Measurements from ENCODE around the gene NFIB.

NFIB gene

GRCh38 chr9:14210428-14210827, 103.5 kb downstream of the NFIB start:
- FAIRE-seq = no peak

DNA sequence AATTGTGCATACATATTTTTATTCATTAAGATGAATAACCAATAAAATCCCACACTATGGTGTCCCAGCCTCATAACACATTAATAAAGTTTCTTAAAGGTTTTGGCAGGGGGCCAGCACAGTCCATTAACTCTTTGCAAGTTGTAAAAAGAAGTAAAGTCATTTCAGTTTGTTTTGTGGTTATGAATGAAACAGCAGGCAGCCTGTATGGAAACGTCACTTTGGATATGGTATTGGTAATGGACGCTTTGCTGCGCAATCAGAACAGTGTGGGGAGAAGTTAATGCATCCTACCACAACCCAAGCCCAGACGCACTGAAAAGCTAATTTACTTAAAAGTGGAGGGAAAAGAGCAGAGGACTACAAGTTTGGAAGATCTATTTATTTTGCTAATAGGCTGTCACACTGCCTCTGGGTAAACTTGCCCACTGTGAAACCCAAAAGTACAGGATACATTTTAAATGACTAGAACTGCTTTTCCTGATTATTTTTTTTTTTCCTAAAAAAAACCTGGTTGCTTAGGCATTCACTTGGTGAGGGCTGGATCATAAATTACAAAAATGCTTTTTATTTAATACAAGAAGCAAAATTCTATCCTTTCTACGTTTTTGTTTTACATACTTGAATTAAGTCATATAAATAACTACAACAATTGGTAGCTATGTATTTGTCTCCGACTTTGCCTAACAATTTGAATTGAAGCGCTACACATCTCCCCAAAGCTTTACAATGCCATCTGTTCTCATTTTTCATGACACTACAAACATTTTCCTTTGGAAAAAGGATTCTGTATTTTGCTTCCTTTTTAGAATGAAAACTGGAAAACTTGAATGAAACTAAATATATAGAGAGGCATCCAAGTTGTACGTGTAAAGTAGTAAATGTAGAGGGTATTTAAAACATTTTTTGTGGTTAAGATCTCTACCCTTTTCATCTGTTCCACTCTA, 104.3 kb downstream of the NFIB start:
- FAIRE-seq = no peak

- no peak for FAIRE-seq
These were observed 106.5 kb downstream of the NFIB start for GRCh38 chr9:14207352-14207995.

DNA sequence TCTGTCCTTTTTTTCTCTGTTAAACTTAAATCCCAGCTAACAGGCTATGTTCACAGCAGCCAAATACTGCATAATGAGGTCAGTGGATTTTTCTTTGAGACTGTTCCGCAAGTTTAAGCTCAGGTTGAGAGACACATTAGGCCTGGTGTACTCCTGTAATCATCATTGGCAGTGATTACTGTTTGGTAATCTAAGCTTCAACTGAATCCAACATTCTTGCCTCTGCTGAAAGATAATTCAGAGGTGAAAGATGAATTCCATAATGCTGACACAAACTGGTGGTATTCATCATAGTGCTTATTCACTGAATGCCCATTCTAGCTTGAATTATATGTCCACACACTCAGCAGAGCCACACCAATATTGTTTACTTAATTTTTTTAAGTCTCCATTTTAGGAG, 108.5 kb downstream of the NFIB start:
- FAIRE-seq = no peak

GRCh38 chr9:14203356-14204056, 110.4 kb downstream of the NFIB start:
- FAIRE-seq = no peak

DNA sequence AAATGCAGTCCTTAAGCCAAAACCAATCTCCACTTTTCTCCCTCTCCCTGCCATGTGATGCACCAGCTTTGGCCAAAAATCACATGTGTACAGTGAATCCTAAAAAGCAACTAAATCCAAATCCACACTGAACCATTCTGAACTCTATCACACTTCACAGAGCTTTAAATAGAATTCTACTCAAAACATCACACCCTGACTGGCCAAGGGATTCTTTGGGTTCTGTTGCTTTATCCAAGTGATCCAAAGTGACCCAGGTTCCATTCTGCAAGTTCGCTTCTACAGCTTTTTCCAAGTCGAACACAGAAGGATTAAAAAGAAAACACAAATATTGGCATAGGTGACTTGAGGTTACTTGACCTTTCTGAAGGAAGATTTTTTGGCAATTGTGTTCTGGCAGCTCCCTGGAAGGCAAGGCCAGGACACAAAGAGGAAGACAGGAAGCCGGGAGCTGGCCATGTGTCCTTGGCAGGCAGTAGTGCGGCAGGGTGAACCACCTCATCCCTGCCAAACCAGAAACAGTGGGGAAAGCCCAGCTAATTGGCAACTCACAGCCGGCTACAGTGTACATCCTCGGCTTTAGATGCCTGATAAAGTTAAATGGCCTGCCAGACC, 115.0 kb downstream of the NFIB start:
- FAIRE-seq = no peak

DNA sequence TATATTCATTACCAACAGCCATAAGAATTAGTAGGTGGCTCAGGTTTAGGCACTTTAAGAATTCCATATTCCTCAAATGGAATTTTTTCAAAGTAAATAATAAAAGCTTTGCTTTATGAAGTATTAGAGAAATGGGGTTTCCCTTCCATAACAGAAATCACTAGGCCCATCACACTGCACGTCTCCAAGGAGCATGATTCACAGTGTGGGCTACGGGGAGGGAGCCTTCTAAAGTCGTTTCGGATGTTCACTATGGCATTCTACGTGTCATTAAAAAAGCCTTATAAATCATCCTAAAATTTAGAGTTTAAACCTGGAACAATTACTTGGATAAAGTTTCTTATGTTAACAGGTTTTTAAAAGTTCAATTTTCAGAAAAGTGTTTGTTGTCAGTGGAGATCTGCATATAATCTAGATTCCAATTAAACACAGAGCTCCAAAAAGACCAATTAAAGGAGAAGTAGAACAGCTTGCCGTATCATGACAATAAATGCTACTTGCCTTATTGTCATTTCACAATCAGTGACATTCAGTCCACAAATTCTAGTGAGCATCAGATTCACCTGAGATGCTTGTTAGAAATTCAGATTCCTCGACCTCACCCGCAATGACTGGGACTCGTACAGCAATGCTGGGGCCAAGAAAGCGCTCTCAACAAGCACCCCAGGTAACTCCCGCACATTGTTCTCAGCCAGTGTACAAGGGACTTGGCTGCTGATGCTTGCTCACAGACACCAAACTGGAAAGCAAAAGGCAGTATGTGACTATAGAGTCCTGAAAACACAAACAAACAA, 115.7 kb downstream of the NFIB start:
- FAIRE-seq = no peak

GRCh38 chr9:14197325-14197858, 116.5 kb downstream of the NFIB start:
- FAIRE-seq = no peak

GRCh38 chr9:14193328-14193990, 120.5 kb downstream of the NFIB start:
- FAIRE-seq = no peak

- FAIRE-seq = no peak
These were observed 121.4 kb downstream of the NFIB start for GRCh38 chr9:14192556-14192955.

DNA sequence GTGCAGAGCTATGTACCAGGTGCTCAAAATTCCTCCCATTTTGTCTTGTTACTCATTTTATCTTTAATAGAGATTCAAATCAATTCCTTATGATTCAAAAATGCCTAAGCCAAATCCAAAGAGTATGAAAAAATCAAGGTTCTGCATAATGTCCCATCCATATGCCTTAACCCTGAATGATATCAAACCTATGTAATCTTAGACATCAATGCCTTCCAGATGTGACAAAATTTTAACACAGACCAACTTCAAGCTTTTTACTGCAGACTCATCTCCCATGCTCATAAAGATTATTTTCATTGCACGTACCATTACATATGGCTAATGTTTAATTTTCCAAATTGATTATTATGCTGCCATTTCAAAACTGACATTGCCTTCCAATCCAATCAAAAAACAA, 122.4 kb downstream of the NFIB start:
- FAIRE-seq = no peak

- no peak for FAIRE-seq
These were observed 123.7 kb downstream of the NFIB start for GRCh38 chr9:14190240-14190639.

DNA sequence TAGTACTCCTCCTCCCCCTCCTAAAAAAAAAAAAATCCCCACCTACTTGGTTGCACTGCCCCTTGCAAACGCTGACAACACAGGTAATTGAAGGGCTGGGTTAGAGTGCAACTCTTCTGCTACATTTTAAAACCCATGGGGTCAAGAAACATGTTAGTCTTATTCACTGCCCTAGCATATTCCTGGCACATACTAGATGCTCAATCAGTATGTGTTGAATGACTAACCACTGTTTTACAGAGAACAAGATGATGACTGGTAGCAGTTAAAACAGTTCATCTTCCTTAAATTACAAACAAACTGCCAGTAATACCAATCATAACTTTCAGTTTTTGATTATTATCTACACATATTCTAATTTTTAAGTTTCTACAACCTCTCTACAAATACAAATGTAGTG, 124.4 kb downstream of the NFIB start:
- no peak for FAIRE-seq

DNA sequence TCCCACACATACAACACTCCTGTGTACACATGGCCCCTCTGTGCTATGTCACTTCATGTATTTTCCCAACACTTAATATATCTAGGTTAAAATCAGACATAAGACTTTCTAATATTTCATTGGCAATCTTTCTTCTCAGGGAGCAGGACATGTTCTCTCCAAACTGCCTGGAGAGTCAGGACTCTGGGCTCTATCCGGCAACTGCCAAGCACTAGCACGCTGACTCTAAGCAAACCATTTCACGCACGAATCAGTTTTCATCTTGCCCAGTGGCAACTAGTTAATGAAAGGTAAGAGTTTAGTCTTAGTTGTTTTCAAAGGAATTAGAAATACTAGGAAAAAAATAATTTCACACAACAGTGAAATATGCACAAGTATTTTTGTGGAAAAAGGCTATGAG, 124.8 kb downstream of the NFIB start:
- no peak for FAIRE-seq

- FAIRE-seq = no peak
These were observed 125.4 kb downstream of the NFIB start for GRCh38 chr9:14188538-14188937.

GRCh38 chr9:14188011-14188410, 125.9 kb downstream of the NFIB start:
- FAIRE-seq = no peak

DNA sequence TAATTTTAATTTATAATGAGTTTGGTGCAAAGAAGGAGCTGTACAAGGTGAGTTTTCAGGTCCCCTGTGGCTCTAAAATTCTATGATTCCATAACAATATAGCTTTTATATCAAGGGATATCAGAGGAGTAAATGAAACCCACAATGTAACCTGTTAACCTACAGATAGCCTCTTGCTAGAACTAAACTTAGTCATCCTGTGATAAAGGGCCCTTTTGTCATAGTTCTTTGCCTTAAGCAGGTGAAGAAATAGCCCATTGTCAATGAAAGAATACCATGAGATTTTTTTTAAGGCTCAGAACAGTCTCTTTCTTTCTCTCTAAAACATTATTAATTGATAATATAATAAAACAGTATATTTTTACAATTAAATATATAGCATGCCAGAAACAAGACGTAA, 127.8 kb downstream of the NFIB start:
- FAIRE-seq = no peak

GRCh38 chr9:14185016-14185415, 128.9 kb downstream of the NFIB start:
- FAIRE-seq = no peak

DNA sequence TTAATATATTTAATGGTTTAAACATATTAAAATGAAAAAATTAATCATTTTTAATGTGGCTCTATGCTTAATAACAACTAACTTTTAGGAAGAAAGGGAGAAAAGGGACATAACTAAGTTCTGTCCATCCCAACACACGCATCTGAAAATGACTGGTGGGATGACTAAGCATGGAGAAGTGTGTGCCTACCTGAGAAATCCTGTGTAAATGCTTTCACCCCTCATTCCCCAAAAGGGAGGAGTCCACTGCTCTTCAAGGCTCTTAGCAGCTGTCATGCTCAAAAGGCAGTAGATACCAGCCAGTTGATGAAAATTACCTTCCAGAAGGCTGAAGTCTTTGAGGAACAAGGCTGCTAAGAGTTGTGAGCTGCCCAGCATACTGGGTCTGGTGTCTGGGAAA, 130.9 kb downstream of the NFIB start:
- FAIRE-seq = no peak

DNA sequence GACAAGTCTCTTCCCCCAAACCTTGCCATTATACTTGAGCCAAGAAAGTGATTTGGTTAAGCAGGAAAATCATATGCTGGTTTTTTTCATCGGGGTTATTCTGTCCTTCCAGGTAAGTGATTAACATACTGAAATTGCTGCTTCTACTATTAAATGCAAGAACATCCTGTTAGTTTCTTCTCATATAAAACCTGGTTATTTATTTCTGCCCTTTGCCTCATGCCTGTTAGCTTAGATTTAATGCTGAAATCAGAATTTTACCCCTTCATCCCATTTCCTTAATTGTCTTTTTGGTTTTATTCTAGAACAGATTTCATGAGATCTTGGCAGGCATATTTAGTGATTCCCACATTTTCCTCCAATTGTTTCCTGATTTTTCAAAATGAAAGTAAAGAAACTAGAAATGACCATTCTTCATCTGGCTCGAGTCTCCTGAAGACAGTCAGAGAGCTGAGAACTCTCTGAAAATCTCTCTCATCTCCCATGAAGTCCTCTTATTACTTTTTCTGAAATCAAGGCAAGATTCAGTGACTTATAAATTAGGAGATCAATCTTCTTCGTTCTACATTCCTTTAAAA, 132.9 kb downstream of the NFIB start:
- FAIRE-seq = no peak

All from G401.6 (cell line).